ENCODE data around the gene TDRD10. TPM values are rescaled to one million over a fixed set of nuclear protein-coding genes. Genes with fewer than 3 reads are reported as not detected.

Gene TDRD10
- total RNA-seq, 1 donor from 2014 or later: 27.8 TPM

- DNase-seq (ENCODE audit: low spot score): no peak
- Mint-ChIP-seq H3K27ac (ENCODE audit: unreplicated experiment) (no peak overlapping the region), H3K4me3 (ENCODE audit: unreplicated experiment) (peak overlapping the region; percentile 54), H3K36me3 (ENCODE audit: low read depth, unreplicated experiment) (peaks cover 57% of the 10 kb centered on the region), H3K9me3 (ENCODE audit: unreplicated experiment) (no peaks in the 10 kb centered on the region), H3K27me3 (ENCODE audit: unreplicated experiment) (peaks cover 4% of the 10 kb centered on the region), H3K4me1 (ENCODE audit: unreplicated experiment) (peaks cover 7% of the 10 kb centered on the region)
- TF ChIP-seq CTCF (IDR thresholded peaks at IDR 0.05; ENCODE audit: unreplicated experiment): no peak
Measured at GRCh38 chr1:154550657-154551056, 48.6 kb downstream of the TDRD10 start.

GRCh38 chr1:154551474-154551873, 49.5 kb downstream of the TDRD10 start:
- Mint-ChIP-seq H3K9me3 (ENCODE audit: unreplicated experiment) (no peaks in the 10 kb centered on the region), H3K4me3 (ENCODE audit: unreplicated experiment) (no peak overlapping the region), H3K4me1 (ENCODE audit: unreplicated experiment) (peaks cover 15% of the 10 kb centered on the region), H3K36me3 (ENCODE audit: low read depth, unreplicated experiment) (peaks cover 64% of the 10 kb centered on the region), H3K27me3 (ENCODE audit: unreplicated experiment) (peaks cover 4% of the 10 kb centered on the region), H3K27ac (ENCODE audit: unreplicated experiment) (no peak overlapping the region)
- TF ChIP-seq CTCF (IDR thresholded peaks at IDR 0.05; ENCODE audit: unreplicated experiment): no peak
- DNase-seq (ENCODE audit: low spot score): no peak

GRCh38 chr1:154552036-154552435, 50.0 kb downstream of the TDRD10 start:
- no peak for DNase-seq (ENCODE audit: low spot score)
- TF ChIP-seq CTCF (IDR thresholded peaks at IDR 0.05; ENCODE audit: unreplicated experiment): no peak
- Mint-ChIP-seq H3K36me3 (ENCODE audit: low read depth, unreplicated experiment) (peaks cover 64% of the 10 kb centered on the region), H3K27me3 (ENCODE audit: unreplicated experiment) (peaks cover 4% of the 10 kb centered on the region), H3K4me3 (ENCODE audit: unreplicated experiment) (no peak overlapping the region), H3K27ac (ENCODE audit: unreplicated experiment) (no peak overlapping the region), H3K9me3 (ENCODE audit: unreplicated experiment) (no peaks in the 10 kb centered on the region), H3K4me1 (ENCODE audit: unreplicated experiment) (peaks cover 19% of the 10 kb centered on the region)

GRCh38 chr1:154553056-154554030, 51.3 kb downstream of the TDRD10 start:
- no peak for DNase-seq (ENCODE audit: low spot score)
- Mint-ChIP-seq H3K4me1 (ENCODE audit: unreplicated experiment) (peaks cover 28% of the 10 kb centered on the region), H3K27me3 (ENCODE audit: unreplicated experiment) (peaks cover 6% of the 10 kb centered on the region), H3K9me3 (ENCODE audit: unreplicated experiment) (no peaks in the 10 kb centered on the region), H3K36me3 (ENCODE audit: low read depth, unreplicated experiment) (peaks cover 61% of the 10 kb centered on the region), H3K27ac (ENCODE audit: unreplicated experiment) (no peak overlapping the region), H3K4me3 (ENCODE audit: unreplicated experiment) (peak overlapping the region; percentile 6)
- TF ChIP-seq CTCF (IDR thresholded peaks at IDR 0.05; ENCODE audit: unreplicated experiment): no peak

GRCh38 chr1:154556422-154556821, 54.4 kb downstream of the TDRD10 start:
- Mint-ChIP-seq H3K36me3 (ENCODE audit: low read depth, unreplicated experiment) (peaks cover 42% of the 10 kb centered on the region), H3K9me3 (ENCODE audit: unreplicated experiment) (no peaks in the 10 kb centered on the region)

More at GRCh38 chr1:154556422-154556821, 54.4 kb downstream of the TDRD10 start:
- Mint-ChIP-seq H3K27me3 (ENCODE audit: unreplicated experiment) (peaks cover 8% of the 10 kb centered on the region), H3K27ac (ENCODE audit: unreplicated experiment) (peak overlapping the region; percentile 64), H3K4me1 (ENCODE audit: unreplicated experiment) (peaks cover 27% of the 10 kb centered on the region), H3K4me3 (ENCODE audit: unreplicated experiment) (peak overlapping the region; percentile 84)
- DNase-seq (ENCODE audit: low spot score): no peak
- TF ChIP-seq CTCF (IDR thresholded peaks at IDR 0.05; ENCODE audit: unreplicated experiment): no peak

All from endothelial cell (in vitro differentiated cells).